Measurements from ENCODE around the gene MTCH1. TPM values are rescaled to one million over a fixed set of nuclear protein-coding genes. Genes with fewer than 3 reads are reported as not detected.

The MTCH1 gene
- total and polyA plus RNA-seq, 9 of the 15 experiments (the other 6 are each of a cell fraction or from before 2014, with no cell fraction given), result 7.9 to 161 (median 118) TPM

- Histone ChIP-seq H3K4me1 (replicated peaks in 1 of 2; ENCODE audit: control insufficient read depth in 2 of 2, insufficient read depth in 2 of 2, low read length in 2 of 2) (peaks cover 2 to 12% of the 10 kb centered on the region in 2 experiments; a peak in 4 of 5 replicates), H2AFZ (ENCODE audit: low read depth, low read length) (no peak overlapping the region), H3K27me3 (ENCODE audit: control insufficient read depth in 2 of 2, insufficient read depth in 2 of 2, low read length in 2 of 2) (peaks cover 22 to 62% of the 10 kb centered on the region in 2 experiments; a peak in 4 of 5 replicates), H3K4me2 (ENCODE audit: insufficient read depth, low read length) (peak overlapping the region; percentile 0; the same call in 1 of the 2 replicates), H3K36me3 (ENCODE audit: control insufficient read depth, insufficient read depth, low read length) (no peaks in the 10 kb centered on the region), H3K27ac (ENCODE audit: extremely low read depth, low read depth, low read length) (no peak overlapping the region), H3K4me3 (no peak overlapping the region), H3K9me1 (ENCODE audit: control insufficient read depth, insufficient read depth, low read length) (no peaks in the 10 kb centered on the region), H3K9me3 (replicated peaks; ENCODE audit: control insufficient read depth, insufficient read depth, low read depth, low read length) (no peaks in the 10 kb centered on the region), H4K20me1 (replicated peaks; ENCODE audit: control insufficient read depth, insufficient read depth, low read length) (peaks cover 3% of the 10 kb centered on the region; the same call in 1 of the 2 replicates), H3K9ac (ENCODE audit: insufficient read depth in 1 of 2, low read depth in 2 of 2, low read length in 2 of 2) (peak overlapping the region in 1 of 2 experiments; percentile 81; a peak in 2 of 4 replicates), H3K79me2 (ENCODE audit: control insufficient read depth, insufficient read depth, low read length) (no peaks in the 10 kb centered on the region)
- FAIRE-seq, result no peak
- 37% methylated on average over 13 of the region's 13 CpGs for WGBS (ENCODE audit: insufficient coverage, low coverage, missing lambda C conversion rate)
- intact Hi-C loops (cut with micrococcal nuclease), result loop anchor here (10.0 kb wide), 1 partner anchor 391 kb away; no protein-coding TSS in a partner anchor
- ChIA-PET CTCF (ENCODE audit: low intra/inter-chr PET ratio) (no interaction called here), POLR2A (interaction anchor here (0.6 to 2.1 kb wide), 8 partner anchors 8 to 550 kb away, joined by 3 to 14 read pairs (median 3); no protein-coding TSS in a partner anchor)
- BruUV-seq (replicated peaks), result no TSS peak
- no peak for ATAC-seq
- TF ChIP-seq GATA2 (CRISPR knock-in tag; IDR thresholded peaks at IDR 0.05) (0 out of 2 replicates have a peak, but pooled peaks have one; percentile 3), PRMT5 (CRISPR knock-in tag; IDR thresholded peaks at IDR 0.05) (no peak), KDM5B (IDR thresholded peaks at IDR 0.05; ENCODE audit: insufficient replicate concordance, low read depth, low read length) (peak; percentile 30)
- in situ Hi-C loops (cut with MboI), result loop anchor here (25.0 kb wide), 1 partner anchor 1481 kb away; no protein-coding TSS in a partner anchor
- no peak for DNase-seq (ENCODE audit: extremely low read depth in 1 of 4, low spot score in 3 of 4)
Measured at GRCh38 chr6:37005827-37006567, 20.0 kb upstream of the MTCH1 start.
